Thyroid gland (tissue), 4 donors: ENCODE data around the gene TADA3.

Experiments used
- POLR2A ChIP-seq, 2 donors: fragments of 450-650 bp; IDR thresholded peaks; one replicate each; pipeline ENCODE4 v1.6.1; 2017; ENCODE audit warnings: antibody characterized with exemption in 2 of 2, mild to moderate bottlenecking in 2 of 2, moderate library complexity in 1 of 2
- TF ChIP-seq, protein P1 (sequence below), 6 experiments: fragments of 200-600 bp in 3 of 6; fragments of 450-650 bp in 3 of 6; sonication (generic) in 3 of 6; IDR thresholded peaks; one replicate each; pipeline ENCODE4 v1.5.1; 2016 to 2019; ENCODE audit warnings: antibody characterized with exemption in 6 of 6, mild to moderate bottlenecking in 2 of 6, inconsistent platforms in 1 of 6, moderate library complexity in 1 of 6

DNA sequence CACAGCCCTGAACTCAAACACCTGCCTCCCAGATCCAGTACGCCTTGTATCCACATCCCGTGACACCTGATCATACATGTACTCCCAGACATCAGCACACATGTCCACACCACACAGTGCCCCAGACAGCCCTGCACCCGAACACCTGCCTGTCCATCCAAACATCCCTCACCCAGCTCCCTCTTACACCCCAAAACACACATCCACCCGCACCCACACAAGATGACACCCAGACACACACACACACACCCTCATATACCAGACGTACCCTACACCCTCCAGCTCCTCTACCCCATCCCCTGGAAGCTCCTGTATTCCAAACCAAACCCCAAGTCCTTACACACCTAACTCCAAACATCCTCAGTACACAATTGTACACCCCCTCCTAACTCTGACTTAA lies 23.3 kb downstream of the TADA3 start:
- TF ChIP-seq, protein P1, sequence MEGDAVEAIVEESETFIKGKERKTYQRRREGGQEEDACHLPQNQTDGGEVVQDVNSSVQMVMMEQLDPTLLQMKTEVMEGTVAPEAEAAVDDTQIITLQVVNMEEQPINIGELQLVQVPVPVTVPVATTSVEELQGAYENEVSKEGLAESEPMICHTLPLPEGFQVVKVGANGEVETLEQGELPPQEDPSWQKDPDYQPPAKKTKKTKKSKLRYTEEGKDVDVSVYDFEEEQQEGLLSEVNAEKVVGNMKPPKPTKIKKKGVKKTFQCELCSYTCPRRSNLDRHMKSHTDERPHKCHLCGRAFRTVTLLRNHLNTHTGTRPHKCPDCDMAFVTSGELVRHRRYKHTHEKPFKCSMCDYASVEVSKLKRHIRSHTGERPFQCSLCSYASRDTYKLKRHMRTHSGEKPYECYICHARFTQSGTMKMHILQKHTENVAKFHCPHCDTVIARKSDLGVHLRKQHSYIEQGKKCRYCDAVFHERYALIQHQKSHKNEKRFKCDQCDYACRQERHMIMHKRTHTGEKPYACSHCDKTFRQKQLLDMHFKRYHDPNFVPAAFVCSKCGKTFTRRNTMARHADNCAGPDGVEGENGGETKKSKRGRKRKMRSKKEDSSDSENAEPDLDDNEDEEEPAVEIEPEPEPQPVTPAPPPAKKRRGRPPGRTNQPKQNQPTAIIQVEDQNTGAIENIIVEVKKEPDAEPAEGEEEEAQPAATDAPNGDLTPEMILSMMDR (IDR thresholded peaks at IDR 0.05), result no peak
- no peak for TF ChIP-seq POLR2A (IDR thresholded peaks at IDR 0.05)
